HG03066 (cell line): ENCODE measurements around the gene ABHD1.
"Not testable (repeated sequence)": the region's sequence is repeated elsewhere in the genome, so short reads cannot be mapped to it uniquely, and the experiment has no call there.

ENCODE experiments used
- ATAC-seq: cut with Tn5 transposase; IDR thresholded peaks from one replicate; pipeline ENCODE4 v1.9.1; 2021; ENCODE audit warnings: low read depth; ENCODE audit not compliant: unreplicated experiment

Gene ABHD1

DNA sequence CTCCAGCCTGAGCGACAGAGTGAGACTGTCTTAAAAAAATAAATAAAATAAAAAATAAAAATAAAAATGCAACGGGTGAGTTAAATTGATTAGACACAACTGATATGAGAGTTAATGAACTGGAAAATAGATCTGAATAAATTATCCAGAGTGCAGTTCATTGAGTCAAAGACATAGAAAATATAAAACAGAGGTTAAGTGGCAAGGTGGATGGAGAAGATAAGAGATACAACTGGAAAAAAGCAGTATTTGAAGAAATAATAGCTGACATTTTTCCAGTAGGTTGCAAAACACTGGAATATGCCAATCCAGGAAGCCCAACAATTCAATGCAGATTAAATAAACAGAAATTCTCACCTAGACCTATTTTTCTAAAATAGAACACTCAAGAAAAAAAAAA is 15.4 kb upstream of the ABHD1 start:
- no peak for ATAC-seq

DNA sequence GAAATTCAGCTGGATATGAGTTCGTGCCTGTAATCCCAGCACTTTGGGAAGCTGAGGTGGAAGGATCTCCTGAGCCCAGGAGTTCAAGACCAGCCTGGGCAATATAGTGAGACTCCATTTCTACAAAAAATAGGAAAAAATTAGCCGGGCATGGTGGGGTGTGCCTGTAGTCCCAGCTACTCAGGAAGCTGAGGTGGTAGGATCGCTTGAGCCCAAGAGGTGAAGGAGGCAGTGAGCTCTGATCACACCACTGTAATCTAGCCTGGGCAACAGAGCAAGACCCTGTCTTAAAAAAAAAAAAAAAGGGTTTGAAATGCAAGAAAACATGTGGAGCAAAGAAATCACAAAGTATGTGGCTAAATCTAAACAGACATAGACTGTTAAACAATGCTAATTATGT is 14.5 kb upstream of the ABHD1 start:
- ATAC-seq: no peak

DNA sequence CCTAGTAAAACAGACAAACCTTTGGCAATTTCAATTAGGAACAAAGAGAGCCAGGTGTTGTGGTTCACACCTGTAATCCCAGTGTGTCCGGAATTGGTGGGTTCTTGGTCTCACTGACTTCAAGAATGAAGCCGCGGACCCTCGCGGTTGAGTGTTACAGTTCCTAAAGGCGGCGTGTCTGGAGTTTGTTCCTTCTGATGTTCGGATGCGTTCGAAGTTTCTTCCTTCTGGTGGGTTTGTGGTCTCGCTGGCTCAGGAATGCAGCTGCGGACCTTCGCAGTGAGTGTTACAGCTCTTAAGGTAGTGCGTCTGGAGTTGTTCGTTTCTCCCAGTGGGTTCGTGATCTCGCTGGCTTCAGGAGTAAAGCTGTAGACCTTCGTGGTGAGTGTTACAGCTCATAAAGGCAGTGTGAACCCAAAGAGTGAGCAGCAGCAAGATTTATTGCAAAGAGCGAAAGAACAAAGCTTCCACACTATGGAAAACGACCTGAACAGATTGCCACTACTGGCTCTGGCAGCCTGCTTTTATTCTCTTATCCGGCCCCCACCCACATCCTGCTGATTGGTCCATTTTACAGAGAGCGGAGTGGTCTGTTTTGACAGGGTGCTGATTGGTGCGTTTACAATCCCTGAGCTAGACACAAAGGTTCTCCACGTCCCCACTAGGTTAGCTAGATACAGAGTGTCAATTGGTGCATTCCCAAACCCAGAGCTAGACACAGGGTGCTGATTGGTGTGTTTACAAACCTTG is 12.8 kb upstream of the ABHD1 start:
- not testable (repeated sequence) for ATAC-seq

DNA sequence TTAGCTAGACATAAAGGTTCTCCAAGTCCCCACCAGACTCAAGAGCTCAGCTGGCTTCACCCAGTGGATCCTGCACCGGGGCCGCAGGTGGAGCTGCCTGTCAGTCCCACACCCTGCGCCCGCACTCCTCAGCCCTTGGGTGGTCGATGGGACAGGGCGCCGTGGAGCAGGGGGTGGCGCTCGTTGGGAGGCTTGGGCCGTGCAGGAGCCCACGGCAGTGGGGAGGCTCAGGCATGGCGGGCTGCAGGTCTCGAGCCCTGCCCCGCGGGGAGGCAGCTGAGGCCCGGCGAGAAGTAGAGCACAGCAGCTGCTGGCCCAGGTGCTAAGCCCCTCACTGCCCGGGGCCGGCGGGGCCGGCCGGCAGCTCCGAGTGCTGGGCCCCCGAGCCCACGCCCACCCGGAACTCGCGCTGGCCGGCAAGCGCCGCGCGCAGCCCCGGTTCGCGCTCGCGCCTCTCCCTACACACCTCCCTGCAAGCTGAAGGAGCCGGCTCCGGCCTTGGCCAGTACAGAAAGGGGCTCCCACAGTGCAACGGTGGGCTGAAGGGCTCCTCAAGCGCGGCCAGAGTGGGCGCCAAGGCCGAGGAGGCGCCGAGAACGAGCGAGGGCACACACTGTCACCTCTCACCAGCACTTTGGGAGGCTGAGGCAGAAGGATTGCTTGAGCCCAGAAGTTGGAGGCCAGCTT is 12.1 kb upstream of the ABHD1 start:
- not testable (repeated sequence) for ATAC-seq

DNA sequence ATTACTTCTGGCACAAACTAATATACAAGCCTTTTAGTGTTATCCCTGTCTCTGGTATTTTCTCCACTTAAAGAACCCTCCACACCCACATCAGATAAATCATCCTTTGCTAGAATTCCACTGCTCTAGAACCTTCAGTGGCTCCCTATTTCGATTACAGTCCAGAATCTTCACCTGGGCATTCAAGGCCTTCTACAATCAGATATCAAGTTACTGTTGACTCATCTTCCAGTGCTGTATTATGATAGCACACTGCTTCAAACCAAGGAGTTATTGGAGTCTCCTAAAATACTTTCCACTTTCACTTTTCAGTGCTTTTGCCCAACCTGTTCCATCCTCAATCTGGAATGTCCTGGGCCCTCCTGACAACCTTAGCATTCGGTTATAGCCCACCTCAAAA is 8.1 kb upstream of the ABHD1 start:
- ATAC-seq: no peak

DNA sequence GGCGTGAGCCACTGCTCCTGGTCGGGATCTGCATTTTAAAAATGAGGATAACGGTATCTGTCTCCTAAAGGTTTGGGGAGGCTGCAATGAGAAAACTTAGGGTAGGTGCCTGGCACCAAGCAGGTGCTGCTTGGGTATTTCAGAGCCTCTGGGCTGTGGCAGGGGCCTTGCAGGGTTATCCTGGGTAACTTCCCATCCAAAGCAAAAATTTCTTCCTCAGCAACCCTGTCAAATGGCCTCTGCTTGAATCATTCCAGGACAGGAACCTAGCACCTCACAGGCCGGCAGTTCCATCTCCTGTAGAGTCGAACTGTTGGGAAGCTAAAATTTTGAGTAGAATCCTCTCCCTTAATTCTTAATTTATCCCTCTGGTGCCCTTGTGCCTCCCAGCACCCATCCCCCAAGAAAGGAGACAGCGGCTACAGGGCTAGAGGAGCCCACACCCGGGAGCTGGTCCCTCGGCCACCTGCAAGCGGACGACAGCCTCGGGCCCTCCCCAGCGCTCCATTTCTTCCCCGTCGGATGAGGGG is 5.6 kb upstream of the ABHD1 start:
- no peak for ATAC-seq

DNA sequence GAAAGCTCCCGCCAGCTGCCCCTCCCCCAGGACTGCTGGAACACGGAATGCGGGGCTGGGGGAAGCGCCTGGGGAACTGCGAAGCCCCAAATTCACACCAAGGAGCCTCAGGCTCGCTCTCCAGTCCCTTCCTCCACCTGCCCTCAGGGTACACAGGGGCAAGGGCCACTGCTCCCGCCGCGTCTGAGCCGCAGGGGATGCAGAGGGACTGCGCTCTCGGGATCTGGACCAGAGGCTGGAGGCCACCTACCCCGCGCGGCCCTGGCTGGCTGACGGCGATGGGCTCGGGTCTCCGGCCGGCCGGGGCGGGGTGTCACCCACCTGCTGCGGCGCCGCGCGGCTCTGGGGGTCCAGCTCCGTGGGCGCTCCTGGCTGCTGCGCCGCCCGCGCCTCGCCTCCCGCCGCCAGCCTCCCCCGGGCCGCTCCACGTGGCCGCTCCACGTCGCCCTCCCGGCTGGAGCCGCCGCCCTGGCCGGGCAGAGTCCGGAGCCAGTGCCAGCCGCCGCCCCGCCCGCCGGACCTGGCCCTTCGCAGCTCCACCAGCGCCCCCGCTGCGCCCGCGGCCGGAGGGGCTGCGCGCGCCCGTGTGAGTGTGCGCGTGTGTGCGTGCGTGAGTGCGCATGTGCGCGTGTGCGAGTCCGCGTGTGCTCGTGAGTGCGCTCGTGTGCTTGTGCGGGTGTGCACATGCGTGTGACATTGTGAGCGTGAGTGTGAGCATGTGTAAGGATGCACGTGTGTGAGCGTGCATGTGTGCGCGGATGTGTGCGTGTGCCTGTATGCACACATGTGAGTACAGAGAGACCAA is 4.9 kb upstream of the ABHD1 start, which contains the start of gene CGREF1:
Gene CGREF1 (minus strand): TSS at position 604 of the 805 bp plus-strand sequence. CDS start 14,762 bp downstream, outside the sequence.
- ATAC-seq: no peak

DNA sequence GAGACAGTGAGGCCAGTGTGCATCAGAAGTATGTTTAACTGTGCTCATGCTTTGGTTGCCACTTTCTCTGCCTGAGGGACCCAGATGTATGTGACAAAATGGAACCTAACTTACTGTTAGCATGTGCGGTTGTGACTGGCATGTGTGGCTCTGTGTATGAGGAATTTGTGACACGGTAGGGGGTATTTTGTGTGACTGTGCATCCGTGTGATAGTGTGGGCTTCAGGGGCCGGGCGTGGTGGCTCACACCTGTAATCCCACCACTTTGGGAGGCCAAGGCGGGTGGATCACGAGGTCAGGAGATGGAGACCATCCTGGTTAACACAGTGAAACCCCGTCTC is 4.3 kb upstream of the ABHD1 start:
- ATAC-seq: not testable (repeated sequence)

DNA sequence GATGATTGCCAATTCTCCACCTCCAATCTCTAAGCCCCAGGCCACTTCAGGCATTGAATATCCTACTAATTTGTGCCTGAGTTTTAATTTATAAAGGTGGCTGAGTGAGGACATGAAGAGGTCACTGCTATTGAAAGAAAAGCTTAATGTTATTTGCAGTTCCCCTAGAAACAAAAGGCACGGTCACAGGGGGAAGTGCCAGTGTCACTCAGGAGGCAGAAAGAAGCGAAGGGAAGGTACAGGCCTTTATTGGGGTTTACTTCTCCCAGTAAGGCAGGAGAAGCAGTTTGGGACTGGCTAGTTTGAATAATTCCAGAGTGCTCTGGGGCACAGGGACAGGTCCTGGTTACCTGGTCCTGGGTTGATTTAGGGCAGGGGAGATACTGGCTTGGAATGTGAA is 1.7 kb upstream of the ABHD1 start:
- ATAC-seq: no peak

DNA sequence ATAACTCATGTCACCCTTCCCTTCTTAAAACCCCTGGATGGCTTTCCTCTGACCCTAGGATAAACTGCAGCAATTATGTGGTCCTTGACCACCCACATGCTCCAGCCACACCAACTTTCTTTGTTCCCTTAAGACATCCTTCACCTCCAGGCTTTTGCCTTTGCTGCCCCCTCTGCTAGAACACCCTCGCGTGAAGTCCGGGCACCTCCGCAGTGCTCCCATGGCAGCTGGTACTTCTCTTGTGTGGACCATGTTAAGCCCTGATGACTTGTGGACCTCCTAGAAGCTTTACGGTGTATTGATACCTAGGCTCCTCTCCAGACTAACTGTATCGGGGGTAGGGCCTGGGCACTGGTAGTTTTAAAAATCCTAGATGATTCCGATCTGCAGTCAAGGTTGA is 824 bp upstream of the ABHD1 start:
- no peak for ATAC-seq

DNA sequence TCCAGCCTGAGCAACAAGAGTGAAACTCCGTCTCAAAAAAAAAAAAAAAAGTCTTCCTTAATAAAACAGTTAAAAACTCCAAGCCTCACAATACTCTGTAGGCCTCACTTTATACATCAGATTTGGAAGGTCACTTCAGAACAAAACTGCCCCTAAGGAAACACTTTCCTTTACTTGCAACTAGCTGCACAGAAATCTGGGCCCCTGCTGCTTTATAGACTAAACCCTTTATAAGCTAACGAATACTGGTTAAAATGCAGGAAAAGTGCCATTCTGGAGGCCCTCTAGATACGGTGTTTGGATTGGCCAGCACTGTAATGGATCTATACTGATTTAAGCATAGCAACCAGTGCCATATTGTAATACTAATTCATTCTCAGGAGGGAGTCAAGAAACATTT is 1.5 kb downstream of the ABHD1 start:
- ATAC-seq: no peak

DNA sequence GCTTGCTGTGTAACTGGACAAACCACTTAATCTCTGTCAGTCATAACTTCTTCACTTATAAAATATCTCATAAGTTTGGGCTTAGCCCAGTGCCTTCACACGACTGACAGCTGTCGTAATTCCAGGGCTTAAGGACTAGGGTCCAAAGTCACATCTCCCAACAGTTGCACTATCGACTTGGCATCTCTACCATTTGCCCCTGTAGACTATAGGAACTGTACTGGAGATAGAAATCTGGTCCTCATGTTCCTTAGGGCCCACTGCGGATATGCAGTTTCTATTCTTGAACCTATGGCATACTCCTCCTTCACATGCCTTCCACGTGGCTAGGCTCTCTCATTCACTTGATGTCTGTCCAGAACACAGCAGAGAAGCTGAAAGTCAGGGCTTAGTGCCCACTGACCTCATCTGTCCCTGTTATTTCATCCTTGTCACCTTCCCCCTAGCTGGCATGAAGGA is 2.7 kb downstream of the ABHD1 start:
- ATAC-seq: no peak

DNA sequence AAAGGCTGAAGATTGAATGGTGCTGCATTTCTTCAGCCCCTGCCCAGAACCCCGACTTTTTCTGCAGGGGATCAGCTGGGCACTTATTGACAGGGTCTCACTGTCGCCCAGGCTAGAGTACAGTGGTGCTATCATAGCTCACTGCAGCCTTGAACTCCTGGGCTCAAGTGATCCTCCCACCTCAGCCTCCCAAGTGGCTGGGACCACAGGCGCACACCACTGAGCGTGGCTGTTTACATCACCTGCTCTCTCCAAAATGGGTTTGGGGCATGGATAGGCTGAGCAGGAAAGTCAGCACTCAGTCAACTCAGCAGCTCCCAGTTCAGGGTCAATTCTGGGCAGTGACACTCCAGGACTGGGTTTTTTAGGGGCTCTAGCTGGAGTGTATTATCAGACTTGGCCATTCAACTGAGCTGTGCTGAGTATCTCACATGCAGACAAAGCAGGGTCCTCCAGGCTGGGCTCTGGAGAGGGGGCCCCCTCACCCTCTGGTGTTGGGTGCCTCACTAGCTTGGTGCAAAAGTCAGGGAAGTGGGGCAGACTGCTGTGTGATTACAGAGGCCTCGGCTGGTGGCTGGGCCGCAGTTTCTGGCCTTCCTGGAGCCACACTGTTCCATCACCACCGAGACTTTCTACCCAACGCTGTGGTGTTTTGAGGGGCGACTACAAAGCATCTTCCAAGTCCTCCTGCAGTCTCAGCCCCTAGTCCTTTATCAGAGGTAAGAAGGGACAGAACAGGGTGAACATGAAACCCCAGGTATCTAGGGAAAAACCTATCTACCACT is 4.5 kb downstream of the ABHD1 start:
- no peak for ATAC-seq

DNA sequence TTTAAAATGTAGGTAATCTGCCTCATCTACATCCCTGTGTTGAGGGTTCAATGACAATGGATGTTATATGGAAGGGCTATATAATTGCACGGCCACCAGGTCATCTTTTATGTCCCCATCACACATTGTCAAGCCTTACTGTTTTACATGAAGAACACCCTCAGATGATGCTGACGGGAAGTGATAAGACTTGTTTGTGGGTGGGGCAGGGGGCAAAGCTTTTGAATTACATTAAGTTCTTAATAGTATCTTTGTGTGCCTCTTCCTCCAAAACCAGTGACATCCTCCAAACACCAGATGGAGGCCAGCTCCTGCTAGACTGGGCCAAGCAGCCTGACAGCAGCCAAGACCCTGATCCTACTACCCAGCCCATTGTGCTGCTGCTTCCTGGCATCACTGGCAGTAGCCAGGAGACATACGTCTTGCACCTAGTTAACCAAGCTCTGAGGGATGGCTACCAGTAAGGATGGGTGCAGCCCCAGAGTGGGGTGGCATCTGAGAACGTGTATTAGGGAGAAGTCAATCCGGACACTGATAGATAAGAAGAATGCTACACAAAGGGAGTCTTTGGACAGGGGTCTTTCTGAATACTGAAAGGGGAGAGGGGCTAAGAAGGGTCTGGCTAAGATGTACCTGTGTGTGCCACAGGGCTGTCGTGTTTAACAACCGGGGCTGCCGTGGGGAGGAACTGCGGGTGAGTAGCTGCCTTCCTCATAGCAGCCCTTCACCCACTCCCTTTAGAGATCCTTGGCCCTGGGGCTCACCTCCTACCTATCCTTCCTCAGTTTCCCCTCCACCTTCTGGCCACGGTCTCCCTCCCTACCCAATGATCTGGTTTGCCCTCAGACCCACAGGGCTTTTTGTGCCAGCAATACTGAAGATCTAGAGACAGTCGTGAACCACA is 5.3 kb downstream of the ABHD1 start:
- no peak for ATAC-seq

DNA sequence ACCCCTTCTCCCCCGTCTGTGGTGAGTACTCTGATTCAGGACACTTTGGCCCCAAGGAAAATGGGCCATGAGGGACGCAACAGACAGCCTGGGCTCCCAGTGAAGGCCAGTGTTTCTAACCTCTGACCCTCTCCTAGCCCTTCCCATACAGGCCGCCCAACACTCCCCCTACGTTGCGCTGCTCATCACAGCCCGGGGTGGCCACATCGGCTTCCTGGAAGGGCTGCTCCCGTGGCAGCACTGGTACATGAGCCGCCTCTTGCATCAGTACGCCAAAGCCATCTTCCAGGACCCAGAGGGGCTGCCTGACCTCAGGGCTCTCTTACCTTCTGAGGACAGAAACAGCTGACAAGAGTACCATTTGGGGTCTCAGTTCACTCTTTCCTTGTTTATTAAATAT is 6.8 kb downstream of the ABHD1 start:
- no peak for ATAC-seq

DNA sequence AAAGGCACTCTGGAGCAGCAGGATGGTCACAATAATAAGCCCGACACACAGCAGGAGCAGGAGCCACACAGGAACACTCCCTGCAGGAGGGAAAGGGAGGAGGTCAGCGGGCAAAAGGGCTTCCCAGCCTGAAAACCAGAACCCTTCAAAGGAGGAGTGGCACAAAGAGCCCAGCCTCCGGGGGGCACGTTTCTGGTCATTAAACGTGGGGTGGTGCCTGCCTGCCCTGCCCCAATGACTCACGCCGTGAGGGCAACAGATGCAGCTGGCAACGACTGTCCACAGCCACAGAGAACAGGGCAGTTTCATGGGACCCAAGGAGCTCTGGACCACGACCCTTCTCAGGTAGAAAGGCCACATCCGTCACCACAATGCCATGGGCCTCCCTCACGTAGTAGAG is 7.8 kb downstream of the ABHD1 start:
- ATAC-seq: no peak

DNA sequence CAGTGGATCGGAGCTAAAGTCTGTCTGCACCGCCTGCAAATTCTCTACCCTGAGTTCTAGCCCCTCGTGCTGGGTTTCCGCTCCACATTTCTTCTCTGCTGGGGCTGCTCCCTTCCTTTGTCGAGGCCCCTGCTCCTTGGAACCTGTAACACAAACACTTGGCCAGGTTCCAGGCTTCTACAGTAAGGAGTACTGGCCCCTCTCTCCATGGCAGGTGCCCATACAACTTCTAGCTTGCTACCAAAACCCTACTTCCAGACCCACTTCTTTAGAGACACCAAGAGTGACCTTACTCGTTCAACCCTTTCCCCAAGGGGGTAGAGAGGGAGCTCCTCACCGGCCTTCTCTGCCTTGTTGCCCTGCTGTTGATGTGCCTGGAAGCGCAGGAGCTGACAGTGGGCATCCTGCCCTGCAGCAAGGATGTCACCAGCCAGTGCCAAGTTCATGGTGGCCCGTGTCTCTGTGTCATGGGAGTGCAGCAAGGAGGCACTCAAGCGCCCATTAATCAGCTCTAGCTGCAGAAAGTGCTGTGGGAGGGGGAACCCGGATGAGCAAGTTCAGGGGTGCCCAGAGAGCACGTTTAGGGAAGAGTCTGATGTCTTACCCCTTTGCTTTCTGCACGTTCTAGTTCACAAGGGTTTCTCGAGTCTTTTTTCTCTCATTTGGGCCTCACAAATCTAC is 9.7 kb downstream of the ABHD1 start:
- ATAC-seq: no peak

DNA sequence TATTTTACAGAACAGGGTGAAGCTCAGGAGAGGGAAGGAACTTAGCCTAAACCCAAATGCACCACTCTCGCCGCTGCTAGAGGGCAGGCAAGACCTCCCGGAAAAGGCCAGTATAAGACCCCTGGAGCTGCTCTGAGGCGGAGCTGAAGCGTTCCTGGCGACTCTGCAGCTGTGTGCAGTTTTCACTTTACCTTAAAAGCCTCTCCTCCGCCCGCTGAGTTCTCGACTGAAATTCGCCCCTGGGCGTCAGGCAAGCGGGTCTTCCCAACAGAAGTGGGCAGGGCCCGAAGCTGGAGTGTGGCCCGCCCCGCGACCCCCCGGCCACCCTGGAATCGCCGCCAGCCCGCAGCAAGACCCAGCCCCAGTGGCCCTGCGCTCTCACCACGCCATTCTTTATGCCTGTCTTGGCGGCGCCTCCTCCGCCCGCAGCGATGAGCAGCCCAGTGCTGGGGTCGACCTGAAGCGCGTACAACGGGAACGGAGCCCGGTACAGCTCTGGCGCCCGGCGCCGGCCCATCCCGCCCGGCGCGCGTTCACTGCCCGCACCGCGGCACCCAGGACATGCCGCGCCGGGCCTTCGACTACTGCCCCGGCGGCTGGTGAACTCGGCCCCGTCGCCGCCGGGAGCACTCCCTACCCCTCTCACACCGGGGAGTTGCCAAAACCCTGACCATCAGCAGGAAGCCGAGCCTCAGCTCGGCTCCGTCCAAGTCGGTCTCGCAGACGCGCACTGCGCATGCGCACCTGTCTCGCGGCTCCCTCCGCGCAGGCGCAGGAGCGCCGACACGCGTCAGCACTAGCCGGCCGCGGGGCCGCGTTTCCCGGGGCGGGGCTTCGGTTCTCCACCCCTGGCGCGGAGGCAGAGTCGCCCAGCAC is 10.5 kb downstream of the ABHD1 start, which contains the start of gene PREB:
Gene PREB (minus strand): TSS at position 732 of the 876 bp plus-strand sequence. CDS start 215 bp downstream, at position 517.
- ATAC-seq: peak; percentile 82
